ENCODE measurements around the gene HIPK1.
"Not testable (repeated sequence)": the region's sequence is repeated elsewhere in the genome, so short reads cannot be mapped to it uniquely, and the experiment has no call there.

Gene HIPK1

DNA sequence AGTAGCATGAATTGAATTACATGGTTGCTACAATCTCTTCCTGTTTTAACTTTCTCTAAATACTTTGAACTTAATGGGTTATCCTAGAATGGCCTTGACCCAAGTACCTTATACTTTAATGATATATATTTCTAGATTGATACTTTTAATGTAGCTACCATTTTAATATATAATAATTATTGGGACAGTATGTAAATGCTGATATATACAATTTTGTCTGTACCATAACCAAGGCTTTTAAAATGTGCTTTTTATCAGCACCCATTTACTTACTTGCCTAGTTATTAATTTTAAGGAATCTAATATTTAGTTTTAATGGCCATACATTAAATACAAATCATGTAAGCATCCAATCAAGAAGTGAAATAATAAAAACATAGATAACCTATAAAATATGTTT is 13.4 kb downstream of the HIPK1 start:
- Histone ChIP-seq H3K36me3 (ENCODE audit: control insufficient read depth, insufficient read depth, low read length) (peaks cover 14% of the 10 kb centered on the region), H3K4me3 (ENCODE audit: insufficient read depth, low read depth, low read length) (no peak overlapping the region), H3K4me1 (ENCODE audit: control insufficient read depth, insufficient read depth, low read length) (peaks cover 11% of the 10 kb centered on the region), H3K27ac (ENCODE audit: insufficient read depth, low read depth, low read length, poor library complexity, severe bottlenecking) (no peak overlapping the region), H3K27me3 (ENCODE audit: control insufficient read depth, insufficient read depth, low read length, poor library complexity, severe bottlenecking) (no peaks in the 10 kb centered on the region), H3K9me3 (ENCODE audit: control insufficient read depth, low read length) (no peaks in the 10 kb centered on the region)

DNA sequence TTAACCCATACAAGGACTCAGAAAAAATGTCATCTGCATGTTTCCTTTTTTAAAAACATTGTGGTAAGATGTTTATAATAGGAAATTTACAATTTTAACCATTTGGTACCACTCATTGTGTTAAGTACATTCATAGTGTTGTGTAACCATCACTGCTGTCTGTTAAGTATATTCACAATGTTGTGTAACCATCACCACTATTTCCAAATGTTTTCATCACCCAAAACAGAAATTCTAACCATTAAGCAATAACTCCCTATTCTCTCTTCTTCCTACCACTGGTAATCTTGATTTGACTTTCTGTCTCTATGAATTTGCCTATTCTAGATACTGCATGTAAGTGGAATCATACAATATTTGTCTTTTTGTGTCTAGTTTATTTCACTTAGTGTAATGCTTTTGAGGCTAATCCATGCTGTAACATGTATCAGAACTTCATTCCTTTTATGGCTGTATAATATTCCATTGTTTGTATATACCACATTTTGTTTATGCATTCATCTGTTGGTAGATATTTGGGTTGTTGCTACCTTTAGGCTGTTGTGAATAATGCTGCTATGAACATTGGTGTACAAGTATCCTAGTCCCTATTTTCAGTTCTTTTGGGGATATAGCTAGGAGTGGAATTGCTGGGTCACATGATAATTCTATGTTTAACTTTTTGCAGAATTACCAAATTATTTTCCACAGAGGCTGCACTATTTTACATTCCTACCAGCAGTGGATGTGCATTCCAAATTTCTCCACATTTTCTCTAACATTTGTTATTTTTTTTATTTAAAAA is 14.1 kb downstream of the HIPK1 start:
- Histone ChIP-seq H3K36me3 (ENCODE audit: control insufficient read depth, insufficient read depth, low read length) (peaks cover 14% of the 10 kb centered on the region), H3K27ac (ENCODE audit: insufficient read depth, low read depth, low read length, poor library complexity, severe bottlenecking) (no peak overlapping the region), H3K4me3 (ENCODE audit: insufficient read depth, low read depth, low read length) (no peak overlapping the region), H3K9me3 (ENCODE audit: control insufficient read depth, low read length) (no peaks in the 10 kb centered on the region), H3K27me3 (ENCODE audit: control insufficient read depth, insufficient read depth, low read length, poor library complexity, severe bottlenecking) (no peaks in the 10 kb centered on the region), H3K4me1 (ENCODE audit: control insufficient read depth, insufficient read depth, low read length) (peaks cover 11% of the 10 kb centered on the region)

DNA sequence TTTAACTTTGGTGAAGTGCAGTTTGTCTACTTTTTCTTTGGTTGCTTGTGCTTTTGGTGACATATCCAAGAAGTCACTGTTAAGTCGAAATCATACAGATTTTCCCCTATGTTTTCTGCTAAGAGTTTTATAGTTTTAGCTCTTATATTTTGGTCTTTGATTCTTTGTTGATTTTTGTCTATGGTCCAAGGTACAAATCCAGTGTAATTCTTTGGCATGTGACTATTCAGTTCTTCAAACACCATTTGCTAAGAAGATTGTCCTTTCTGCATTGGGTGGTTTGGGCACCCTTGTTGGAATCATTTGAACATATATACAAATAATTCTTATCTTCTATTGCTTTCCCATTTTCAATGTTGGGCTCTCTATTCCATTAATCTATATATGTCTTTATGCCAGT is 16.2 kb downstream of the HIPK1 start:
- H3K4me3 ChIP-seq (ENCODE audit: insufficient read depth, low read depth, low read length) = no peak overlapping the region
- WGBS, 2 experiments = 100% methylated on average over 1 of the region's 1 CpG

DNA sequence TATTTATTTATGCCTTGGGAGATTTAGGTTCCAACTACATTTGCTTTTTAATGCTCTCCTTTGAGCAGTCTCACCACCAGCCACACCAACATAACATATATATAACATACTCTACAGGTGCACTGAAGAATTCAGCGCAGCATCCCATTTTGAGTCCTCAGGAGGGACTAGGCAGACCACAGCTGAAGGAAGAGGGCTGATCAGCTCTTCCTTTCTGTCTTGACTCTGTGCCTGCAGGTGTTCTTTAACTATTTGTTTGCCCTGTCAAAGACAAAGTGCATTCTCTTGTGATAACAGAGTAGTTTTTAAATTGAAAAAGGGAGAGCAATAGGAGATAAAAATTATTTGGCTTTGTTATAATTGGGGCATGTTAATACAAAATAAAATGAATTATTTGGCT is 17.0 kb downstream of the HIPK1 start:
- H3K27me3 ChIP-seq (ENCODE audit: control insufficient read depth, insufficient read depth, low read length, poor library complexity, severe bottlenecking) = no peaks in the 10 kb centered on the region
- H3K4me3 ChIP-seq (ENCODE audit: insufficient read depth, low read depth, low read length) = no peak overlapping the region
- H3K4me1 ChIP-seq (ENCODE audit: control insufficient read depth, insufficient read depth, low read length) = peaks cover 11% of the 10 kb centered on the region
- WGBS, 2 experiments = 78 to 82% methylated on average over 1 of the region's 1 CpG
- H3K9me3 ChIP-seq (ENCODE audit: control insufficient read depth, low read length) = no peaks in the 10 kb centered on the region
- no peak overlapping the region for H3K27ac ChIP-seq (ENCODE audit: insufficient read depth, low read depth, low read length, poor library complexity, severe bottlenecking)
- H3K36me3 ChIP-seq (ENCODE audit: control insufficient read depth, insufficient read depth, low read length) = peaks cover 8% of the 10 kb centered on the region

More for the DNA sequence above, 16.2 kb downstream of the HIPK1 start:
- H3K27ac ChIP-seq (ENCODE audit: insufficient read depth, low read depth, low read length, poor library complexity, severe bottlenecking) = no peak overlapping the region
- no peaks in the 10 kb centered on the region for H3K9me3 ChIP-seq (ENCODE audit: control insufficient read depth, low read length)
- peaks cover 13% of the 10 kb centered on the region for H3K36me3 ChIP-seq (ENCODE audit: control insufficient read depth, insufficient read depth, low read length)
- peaks cover 11% of the 10 kb centered on the region for H3K4me1 ChIP-seq (ENCODE audit: control insufficient read depth, insufficient read depth, low read length)
- H3K27me3 ChIP-seq (ENCODE audit: control insufficient read depth, insufficient read depth, low read length, poor library complexity, severe bottlenecking) = no peaks in the 10 kb centered on the region

DNA sequence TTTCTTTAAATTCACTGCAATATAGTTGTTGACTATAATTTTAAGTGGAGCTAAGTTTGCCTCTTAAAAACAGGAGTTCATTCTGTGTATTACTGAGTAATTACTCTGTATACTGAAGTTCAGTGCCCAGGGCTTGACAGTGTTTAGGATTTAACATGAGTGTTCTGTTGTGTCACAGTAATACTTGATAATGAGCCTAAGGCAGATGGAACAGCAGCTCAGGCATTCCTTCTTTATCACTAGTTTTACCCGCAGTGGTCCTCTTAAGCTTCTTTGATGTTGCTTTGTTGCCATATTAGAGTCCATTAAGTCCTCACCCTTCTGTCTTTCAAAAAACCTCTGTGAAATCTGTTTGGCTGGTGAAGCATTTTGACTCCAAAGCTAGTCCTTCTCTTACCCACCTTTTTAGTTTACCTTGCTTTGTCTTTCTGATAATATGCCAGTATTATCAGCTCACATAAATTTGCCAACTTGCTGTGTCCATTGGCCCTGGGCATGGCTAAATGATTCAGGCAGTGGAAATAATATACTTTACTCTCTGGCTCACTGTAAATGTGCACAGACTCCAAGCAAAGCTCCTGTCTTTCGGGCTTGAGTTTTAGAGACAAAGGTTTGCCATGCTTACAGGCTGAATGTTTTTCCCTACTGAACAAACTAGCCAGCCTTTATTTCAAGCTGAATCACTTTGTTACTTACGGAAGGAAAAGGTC is 17.7 kb downstream of the HIPK1 start:
- H3K27me3 ChIP-seq (ENCODE audit: control insufficient read depth, insufficient read depth, low read length, poor library complexity, severe bottlenecking) = no peaks in the 10 kb centered on the region
- H3K4me3 ChIP-seq (ENCODE audit: insufficient read depth, low read depth, low read length) = no peak overlapping the region
- H3K4me1 ChIP-seq (ENCODE audit: control insufficient read depth, insufficient read depth, low read length) = peaks cover 11% of the 10 kb centered on the region
- peak overlapping the region; percentile 2 for H3K27ac ChIP-seq (ENCODE audit: insufficient read depth, low read depth, low read length, poor library complexity, severe bottlenecking)
- WGBS, 2 experiments = 65 to 81% methylated on average over 3 of the region's 3 CpGs
- H3K36me3 ChIP-seq (ENCODE audit: control insufficient read depth, insufficient read depth, low read length) = peaks cover 8% of the 10 kb centered on the region
- H3K9me3 ChIP-seq (ENCODE audit: control insufficient read depth, low read length) = no peaks in the 10 kb centered on the region

DNA sequence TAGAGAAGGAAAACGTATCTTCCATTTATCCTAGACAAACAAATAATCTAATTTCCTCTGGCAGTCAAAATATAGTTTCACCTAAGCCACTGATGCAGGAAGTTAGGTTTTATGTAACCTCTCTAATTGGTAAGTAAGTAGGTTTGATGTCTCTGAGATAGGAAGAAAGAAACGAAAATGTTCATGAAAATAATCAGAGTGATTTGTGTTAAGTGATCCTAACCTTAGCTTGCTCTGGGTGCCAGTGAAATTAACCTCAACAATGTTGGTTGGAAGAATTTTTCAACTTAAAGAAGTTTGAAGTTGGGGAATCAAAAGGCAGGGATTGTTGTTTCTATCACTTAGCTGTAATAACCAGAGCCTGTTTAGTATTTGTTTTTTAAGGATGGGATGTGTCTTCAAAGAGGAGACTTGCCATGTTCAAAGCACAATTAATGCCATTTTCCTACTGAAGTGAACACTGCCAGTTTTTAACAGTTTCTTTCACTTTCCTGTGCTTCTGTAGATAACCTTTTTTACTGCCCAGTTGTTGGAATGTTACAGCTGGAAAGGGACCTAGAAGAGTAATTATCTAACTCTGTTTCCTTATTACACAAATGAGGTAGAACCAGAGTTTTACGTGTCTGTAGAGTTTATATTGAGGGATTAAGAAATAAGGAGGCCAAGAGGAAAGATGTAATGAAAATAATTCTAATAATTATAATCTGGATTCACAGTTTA is 18.4 kb downstream of the HIPK1 start:
- peak overlapping the region; percentile 2 for H3K27ac ChIP-seq (ENCODE audit: insufficient read depth, low read depth, low read length, poor library complexity, severe bottlenecking)
- peaks cover 11% of the 10 kb centered on the region for H3K4me1 ChIP-seq (ENCODE audit: control insufficient read depth, insufficient read depth, low read length)
- no peaks in the 10 kb centered on the region for H3K9me3 ChIP-seq (ENCODE audit: control insufficient read depth, low read length)
- peaks cover 8% of the 10 kb centered on the region for H3K36me3 ChIP-seq (ENCODE audit: control insufficient read depth, insufficient read depth, low read length)
- WGBS, 2 experiments = 84 to 90% methylated on average over 1 of the region's 3 CpGs
- no peak overlapping the region for H3K4me3 ChIP-seq (ENCODE audit: insufficient read depth, low read depth, low read length)
- H3K27me3 ChIP-seq (ENCODE audit: control insufficient read depth, insufficient read depth, low read length, poor library complexity, severe bottlenecking) = no peaks in the 10 kb centered on the region

DNA sequence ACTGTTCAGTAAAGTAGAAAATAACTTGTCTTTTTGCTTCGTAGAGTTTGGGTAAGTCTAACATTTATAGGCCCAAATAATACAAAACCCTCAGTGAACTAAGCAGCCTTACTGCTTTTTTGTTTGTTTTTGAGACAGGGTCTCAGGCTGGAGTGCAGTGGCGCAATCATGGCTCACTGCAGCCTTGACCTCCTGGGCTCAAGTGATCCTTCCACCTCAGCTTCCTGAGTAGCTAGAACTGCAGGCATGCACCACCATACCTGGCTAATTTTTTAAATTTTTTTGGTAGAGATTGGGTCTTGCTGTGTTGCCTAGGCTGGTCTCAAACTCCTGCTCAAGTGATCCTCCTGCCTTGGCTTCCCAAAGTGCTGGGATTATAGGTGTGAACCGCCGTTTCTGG is 19.0 kb downstream of the HIPK1 start:
- H3K36me3 ChIP-seq (ENCODE audit: control insufficient read depth, insufficient read depth, low read length); H3K27ac ChIP-seq (ENCODE audit: insufficient read depth, low read depth, low read length, poor library complexity, severe bottlenecking); H3K4me3 ChIP-seq (ENCODE audit: insufficient read depth, low read depth, low read length); H3K27me3 ChIP-seq (ENCODE audit: control insufficient read depth, insufficient read depth, low read length, poor library complexity, severe bottlenecking); H3K9me3 ChIP-seq (ENCODE audit: control insufficient read depth, low read length): not testable (repeated sequence)
- peaks cover 11% of the 10 kb centered on the region for H3K4me1 ChIP-seq (ENCODE audit: control insufficient read depth, insufficient read depth, low read length)
- 92 to 96% methylated on average over 4 of the region's 4 CpGs for WGBS, 2 experiments

DNA sequence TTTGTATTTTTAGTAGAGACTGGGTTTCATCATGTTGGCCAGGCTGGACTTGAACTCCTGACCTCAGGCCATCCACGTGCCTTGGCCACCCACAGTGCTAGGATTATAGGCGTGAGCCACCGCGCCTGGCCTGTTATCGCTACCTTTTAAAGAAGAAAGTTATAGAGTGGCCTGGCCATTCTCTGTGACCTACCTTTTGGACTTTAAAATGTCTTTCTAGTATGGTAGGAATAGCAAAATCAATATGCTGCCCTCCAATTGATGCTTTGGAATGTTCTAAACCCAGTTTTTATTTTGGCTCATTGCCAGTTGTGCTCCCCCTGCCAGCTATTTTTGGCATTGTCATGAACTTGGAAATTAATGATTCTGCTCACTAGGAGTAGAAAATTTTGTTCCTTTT is 19.9 kb downstream of the HIPK1 start:
- Histone ChIP-seq H3K4me1 (ENCODE audit: control insufficient read depth, insufficient read depth, low read length) (peaks cover 11% of the 10 kb centered on the region), H3K27ac (ENCODE audit: insufficient read depth, low read depth, low read length, poor library complexity, severe bottlenecking) (no peak overlapping the region), H3K27me3 (ENCODE audit: control insufficient read depth, insufficient read depth, low read length, poor library complexity, severe bottlenecking) (no peaks in the 10 kb centered on the region), H3K36me3 (ENCODE audit: control insufficient read depth, insufficient read depth, low read length) (peaks cover 4% of the 10 kb centered on the region), H3K9me3 (ENCODE audit: control insufficient read depth, low read length) (no peaks in the 10 kb centered on the region), H3K4me3 (ENCODE audit: insufficient read depth, low read depth, low read length) (no peak overlapping the region)
- WGBS, 2 experiments = 90 to 93% methylated on average over 5 of the region's 5 CpGs

DNA sequence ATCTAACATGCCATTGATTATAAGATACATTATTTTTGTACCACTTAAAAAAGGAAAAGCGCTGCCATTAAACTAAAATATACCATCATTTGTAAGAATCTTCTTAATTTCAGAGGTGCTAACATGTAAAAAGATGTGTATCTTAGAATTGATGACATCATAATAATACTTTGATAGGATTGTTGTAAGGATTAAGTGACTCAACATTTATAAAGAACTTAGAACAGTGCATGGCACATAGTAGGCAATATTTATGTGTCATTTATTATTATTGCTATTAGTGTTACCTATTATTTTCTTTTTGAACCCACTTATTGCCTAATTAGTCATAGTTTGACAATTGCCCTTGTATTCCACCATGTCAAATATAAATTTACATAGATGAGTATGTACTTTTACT is 21.8 kb downstream of the HIPK1 start:
- H3K9me3 ChIP-seq (ENCODE audit: control insufficient read depth, low read length) = no peaks in the 10 kb centered on the region
- H3K27ac ChIP-seq (ENCODE audit: insufficient read depth, low read depth, low read length, poor library complexity, severe bottlenecking) = no peak overlapping the region
- WGBS, 2 experiments = no CpG with 5 or more reads among the region's 1 CpG
- H3K27me3 ChIP-seq (ENCODE audit: control insufficient read depth, insufficient read depth, low read length, poor library complexity, severe bottlenecking) = no peaks in the 10 kb centered on the region
- H3K36me3 ChIP-seq (ENCODE audit: control insufficient read depth, insufficient read depth, low read length) = no peaks in the 10 kb centered on the region
- H3K4me1 ChIP-seq (ENCODE audit: control insufficient read depth, insufficient read depth, low read length) = peaks cover 10% of the 10 kb centered on the region
- H3K4me3 ChIP-seq (ENCODE audit: insufficient read depth, low read depth, low read length) = no peak overlapping the region

DNA sequence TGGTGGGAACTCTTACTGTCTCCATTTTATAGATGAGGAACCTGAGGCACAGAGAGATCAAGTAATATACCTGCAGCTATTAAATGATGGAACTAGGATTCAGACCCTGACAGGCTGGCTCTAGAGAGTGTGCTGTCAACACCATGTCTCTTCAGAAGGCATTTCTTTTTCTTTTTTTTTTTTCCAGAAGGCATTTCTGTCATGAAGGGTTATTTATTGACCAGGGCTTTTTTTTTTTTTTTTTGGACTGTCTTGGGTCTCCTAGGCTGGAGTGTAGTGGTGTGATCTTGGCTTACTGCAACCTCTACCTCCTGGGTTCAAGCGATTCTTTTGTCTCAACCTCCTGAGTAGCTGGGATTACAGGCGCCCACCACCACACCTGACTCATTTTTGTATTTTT is 22.6 kb downstream of the HIPK1 start:
- Histone ChIP-seq H3K36me3 (ENCODE audit: control insufficient read depth, insufficient read depth, low read length) (no peaks in the 10 kb centered on the region), H3K4me3 (ENCODE audit: insufficient read depth, low read depth, low read length) (no peak overlapping the region), H3K4me1 (ENCODE audit: control insufficient read depth, insufficient read depth, low read length) (peaks cover 3% of the 10 kb centered on the region), H3K27ac (ENCODE audit: insufficient read depth, low read depth, low read length, poor library complexity, severe bottlenecking) (no peak overlapping the region), H3K9me3 (ENCODE audit: control insufficient read depth, low read length) (no peaks in the 10 kb centered on the region), H3K27me3 (ENCODE audit: control insufficient read depth, insufficient read depth, low read length, poor library complexity, severe bottlenecking) (no peaks in the 10 kb centered on the region)
- WGBS, 2 experiments = 87 to 92% methylated on average over 1 to 2 of the region's 2 CpGs

Data from ectodermal cell (in vitro differentiated cells).